GM12872 (cell line): ENCODE data around the gene ESYT2.

Experiments used
- CTCF ChIP-seq: IDR thresholded peaks from 3 replicates; pipeline ENCODE4 v1.5.1; 2011; ENCODE audit warnings: low read depth, mild to moderate bottlenecking, low read length, moderate library complexity; ENCODE audit not compliant: insufficient read depth

ESYT2 gene

GRCh38 chr7:158741294-158741666 is 88.0 kb downstream of the ESYT2 start:
- TF ChIP-seq CTCF, result no peak

GRCh38 chr7:158740657-158741293 is 88.5 kb downstream of the ESYT2 start:
- no peak for TF ChIP-seq CTCF

- no peak for TF ChIP-seq CTCF
Observed at GRCh38 chr7:158740013-158740656, 89.2 kb downstream of the ESYT2 start.

- no peak for TF ChIP-seq CTCF
Observed at GRCh38 chr7:158738841-158739240, 90.5 kb downstream of the ESYT2 start.

GRCh38 chr7:158737064-158737695 is 92.1 kb downstream of the ESYT2 start:
- TF ChIP-seq CTCF, result no peak

- TF ChIP-seq CTCF, result no peak
Observed at GRCh38 chr7:158735935-158736334, 93.4 kb downstream of the ESYT2 start.

GRCh38 chr7:158734861-158735260 is 94.4 kb downstream of the ESYT2 start:
- TF ChIP-seq CTCF, result no peak
